Left colon (tissue), 2 donors: ENCODE results near the gene CBS. TPM values are rescaled to one million over a fixed set of nuclear protein-coding genes. Genes with fewer than 3 reads are reported as not detected.
A peak's percentile ranks its signal among the peaks of the same experiment; 100 is the strongest.
"Not testable (repeated sequence)": the region's sequence is repeated elsewhere in the genome, so short reads cannot be mapped to it uniquely, and the experiment has no call there.

Experiments used
- ATAC-seq: fragments of 200-7000 bp; cut with Tn5 transposase; one replicate; pipeline ENCODE4 v1.9.1; 2020; ENCODE audit warnings: mild to moderate bottlenecking, moderate library complexity
- DNase-seq, 2 donors: peaks; one replicate each; pipeline ENCODE4 v3.0.0-alpha.2; 2020
- intact Hi-C, 2 donors: fragments of 100-400 bp; cut with DNase I in 1 of 2; cut with micrococcal nuclease in 1 of 2; formaldehyde crosslinking; loops; one replicate each; pipeline versions ENCODE4 v1.11.2 to v1.14.0; 2022; cut with DNase I, micrococcal nuclease
- long read RNA-seq: library from polyadenylated mRNA; unstranded; transcript quantifications from one replicate; pipeline ENCODE4 v2.0.0, GENCODE V29; 2021
- total RNA-seq, 2 donors: library from RNA; stranded (reverse); fragmentation: NEBNext Ultra II Directional; extraction: Animal tissue kit (Norgen Biotek cat#: 25700); gene quantifications; one replicate each; pipeline ENCODE4 v1.2.1, GENCODE V29; 2021
- donor health status: DM: no; HTN: no; CAD: no.
- donor health status: DM: yes; HTN: yes; CAD: no.

The CBS gene
- 10 to 100 TPM in 1 of 2 donors, 1 to 10 TPM in 1; 3.4 to 15.8 TPM for total RNA-seq
- long read RNA-seq, partial matches to known transcripts = 0 of 10 reads
- long read RNA-seq, other reads (novel, unspliced or antisense) = 4 of 10 reads

- DNase-seq, intact Hi-C loops: not testable (repeated sequence)
- peak; percentile 19 for ATAC-seq
Measured at GRCh38 chr21:43075170-43076022, at the start of gene CBS. Gene CBS (minus strand): TSS chr21:43075835. CDS start chr21:43072193, 3,642 bp downstream.

- intact Hi-C loops, DNase-seq, ATAC-seq: not testable (repeated sequence)
Measured at GRCh38 chr21:43115956-43116355, 40.3 kb upstream of the CBS start.

GRCh38 chr21:43114483-43114882 is 38.8 kb upstream of the CBS start:
- ATAC-seq, DNase-seq, intact Hi-C loops: not testable (repeated sequence)

GRCh38 chr21:43109006-43109405 is 33.4 kb upstream of the CBS start:
- intact Hi-C loops, DNase-seq, ATAC-seq: not testable (repeated sequence)

- intact Hi-C loops, DNase-seq: not testable (repeated sequence)
- ATAC-seq = peak; percentile 41
Measured at GRCh38 chr21:43108177-43108576, 32.5 kb upstream of the CBS start.

- peak; percentile 57 for ATAC-seq
- DNase-seq, intact Hi-C loops: not testable (repeated sequence)
Measured at GRCh38 chr21:43107794-43108137, 32.1 kb upstream of the CBS start.

GRCh38 chr21:43106965-43107793 is 31.5 kb upstream of the CBS start, which contains the start of gene U2AF1:
Gene U2AF1 (minus strand): TSS chr21:43107570. CDS start chr21:43107494, 76 bp downstream.
- intact Hi-C loops, DNase-seq: not testable (repeated sequence)
- ATAC-seq = peak; percentile 98

GRCh38 chr21:43104642-43105041 is 29.0 kb upstream of the CBS start:
- intact Hi-C loops, ATAC-seq: not testable (repeated sequence)

GRCh38 chr21:43102281-43102680 is 26.6 kb upstream of the CBS start:
- DNase-seq, ATAC-seq, intact Hi-C loops: not testable (repeated sequence)

More at GRCh38 chr21:43104642-43105041, 29.0 kb upstream of the CBS start:
- DNase-seq = not testable (repeated sequence)

- intact Hi-C loops, ATAC-seq, DNase-seq: not testable (repeated sequence)
Measured at GRCh38 chr21:43101676-43102075, 26.0 kb upstream of the CBS start.

- DNase-seq, intact Hi-C loops, ATAC-seq: not testable (repeated sequence)
Measured at GRCh38 chr21:43101000-43101399, 25.4 kb upstream of the CBS start.

GRCh38 chr21:43091979-43092614 is 16.5 kb upstream of the CBS start:
- ATAC-seq, intact Hi-C loops, DNase-seq: not testable (repeated sequence)

GRCh38 chr21:43090947-43091346 is 15.3 kb upstream of the CBS start:
- ATAC-seq, DNase-seq, intact Hi-C loops: not testable (repeated sequence)

- intact Hi-C loops, DNase-seq, ATAC-seq: not testable (repeated sequence)
Measured at GRCh38 chr21:43089463-43089862, 13.8 kb upstream of the CBS start.

- DNase-seq, ATAC-seq, intact Hi-C loops: not testable (repeated sequence)
Measured at GRCh38 chr21:43082587-43083300, 7.1 kb upstream of the CBS start.

- DNase-seq, intact Hi-C loops, ATAC-seq: not testable (repeated sequence)
Measured at GRCh38 chr21:43076643-43077042, 1.0 kb upstream of the CBS start.

GRCh38 chr21:43076023-43076637 is 495 bp upstream of the CBS start:
- DNase-seq, ATAC-seq, intact Hi-C loops: not testable (repeated sequence)
